GM19099 (cell line): ENCODE data around the gene COX17.

ENCODE experiments used
- POLR2A ChIP-seq: IDR thresholded peaks from 3 replicates; pipeline ENCODE4 v1.6.1; 2011; ENCODE audit warnings: low read depth; ENCODE audit not compliant: insufficient read length; ENCODE audit errors: extremely low read depth

Gene COX17

DNA sequence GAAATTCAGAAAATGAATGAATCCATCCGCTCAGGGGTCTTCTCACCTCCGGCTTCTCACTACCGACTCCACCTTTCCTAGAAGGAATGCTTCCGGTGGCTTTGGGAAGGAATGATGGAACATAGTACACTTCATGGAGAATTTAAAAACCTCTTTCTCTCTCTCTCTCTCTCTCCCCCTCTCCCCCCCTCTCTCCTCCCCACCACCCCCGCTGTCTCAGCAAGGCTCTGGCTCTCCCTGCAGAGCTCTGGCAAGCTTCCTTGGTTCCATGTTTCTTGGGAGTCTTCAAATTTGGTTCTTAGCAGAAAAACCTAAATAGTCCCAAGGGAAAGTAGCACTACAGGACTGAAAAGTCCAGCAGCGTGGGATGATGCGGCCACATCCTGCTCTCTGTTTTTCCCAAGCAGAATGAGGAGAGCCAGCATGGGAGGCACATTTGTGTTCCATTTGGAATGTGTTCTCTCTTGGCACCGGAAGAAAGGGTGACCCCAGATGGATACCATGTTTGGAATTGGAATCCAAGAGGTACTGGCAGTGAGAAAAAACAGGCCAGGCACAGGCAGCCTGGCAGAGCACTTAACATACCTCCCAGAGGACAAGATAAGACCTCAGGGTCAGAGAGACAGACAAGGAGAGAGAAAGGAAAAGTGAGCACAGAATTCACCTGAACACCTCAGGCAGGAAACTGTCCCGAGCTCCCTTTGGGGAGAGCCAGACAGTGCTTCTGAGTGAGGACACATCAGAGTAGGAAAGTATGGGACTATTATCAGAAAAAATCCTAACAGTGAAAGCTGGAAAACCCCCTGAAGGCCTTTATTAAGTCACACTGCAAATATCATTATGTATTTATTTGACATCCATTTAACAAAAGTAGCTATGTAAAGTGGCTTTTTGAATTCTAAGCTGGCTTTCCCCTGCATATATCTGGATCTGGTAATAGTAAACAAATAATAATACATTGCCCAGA lies 16.4 kb downstream of the COX17 start, which contains the start of gene POPDC2:
POPDC2 (minus strand) TSS at position 116 of the 967 bp plus-strand sequence. CDS start 166 bp downstream, outside the sequence.
- TF ChIP-seq POLR2A: no peak

DNA sequence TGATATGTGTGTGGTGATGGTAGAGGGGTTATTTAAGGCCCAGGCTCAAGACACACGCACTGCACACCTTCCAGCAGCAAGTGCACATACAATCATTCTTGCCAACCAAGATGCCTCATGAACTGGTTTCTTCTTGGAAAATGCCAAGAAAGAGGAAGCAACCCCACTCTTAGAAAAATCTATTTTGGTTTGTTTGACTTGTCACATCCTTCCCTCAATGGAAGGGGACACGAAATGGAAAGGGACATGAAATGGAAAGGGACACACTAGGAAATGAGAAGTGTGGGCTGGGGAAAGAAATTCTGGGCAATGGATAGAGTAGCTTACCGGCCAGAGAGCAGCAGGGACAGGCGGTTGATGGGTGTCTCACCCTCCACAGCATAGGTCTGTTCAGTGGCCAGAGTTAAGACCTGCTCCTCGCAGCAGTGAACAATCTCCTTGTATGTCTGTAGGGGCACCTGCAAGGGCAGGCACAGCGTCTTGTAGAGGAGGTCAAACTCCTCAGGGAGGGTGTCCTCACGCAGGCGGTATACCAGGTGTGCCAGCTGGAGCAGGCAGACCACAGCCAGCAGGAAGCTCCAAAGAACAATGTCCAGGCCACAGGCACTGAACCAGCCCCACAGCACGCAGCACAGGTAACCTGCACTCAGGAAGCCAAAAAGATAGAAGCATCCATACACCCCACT lies 17.5 kb downstream of the COX17 start:
- TF ChIP-seq POLR2A: no peak

DNA sequence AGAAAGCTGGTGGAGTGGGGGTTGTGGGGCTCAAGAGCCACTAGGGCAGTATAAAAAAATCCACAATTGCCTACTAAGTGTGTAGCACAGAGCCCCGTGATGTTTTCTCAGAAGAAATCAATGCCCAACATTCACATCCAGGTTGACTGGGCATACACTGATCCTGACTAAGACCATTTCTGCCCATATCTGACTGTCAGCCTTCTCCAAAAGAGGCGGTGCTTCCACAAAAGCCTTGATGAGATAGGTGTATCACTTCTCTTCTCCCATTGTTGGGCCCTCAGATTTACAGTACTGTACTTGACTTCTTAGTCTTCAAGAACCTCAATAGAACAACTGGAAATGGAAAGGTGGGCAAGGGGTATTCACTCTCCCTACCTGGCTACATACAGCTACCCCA lies 18.2 kb downstream of the COX17 start:
- TF ChIP-seq POLR2A: no peak

DNA sequence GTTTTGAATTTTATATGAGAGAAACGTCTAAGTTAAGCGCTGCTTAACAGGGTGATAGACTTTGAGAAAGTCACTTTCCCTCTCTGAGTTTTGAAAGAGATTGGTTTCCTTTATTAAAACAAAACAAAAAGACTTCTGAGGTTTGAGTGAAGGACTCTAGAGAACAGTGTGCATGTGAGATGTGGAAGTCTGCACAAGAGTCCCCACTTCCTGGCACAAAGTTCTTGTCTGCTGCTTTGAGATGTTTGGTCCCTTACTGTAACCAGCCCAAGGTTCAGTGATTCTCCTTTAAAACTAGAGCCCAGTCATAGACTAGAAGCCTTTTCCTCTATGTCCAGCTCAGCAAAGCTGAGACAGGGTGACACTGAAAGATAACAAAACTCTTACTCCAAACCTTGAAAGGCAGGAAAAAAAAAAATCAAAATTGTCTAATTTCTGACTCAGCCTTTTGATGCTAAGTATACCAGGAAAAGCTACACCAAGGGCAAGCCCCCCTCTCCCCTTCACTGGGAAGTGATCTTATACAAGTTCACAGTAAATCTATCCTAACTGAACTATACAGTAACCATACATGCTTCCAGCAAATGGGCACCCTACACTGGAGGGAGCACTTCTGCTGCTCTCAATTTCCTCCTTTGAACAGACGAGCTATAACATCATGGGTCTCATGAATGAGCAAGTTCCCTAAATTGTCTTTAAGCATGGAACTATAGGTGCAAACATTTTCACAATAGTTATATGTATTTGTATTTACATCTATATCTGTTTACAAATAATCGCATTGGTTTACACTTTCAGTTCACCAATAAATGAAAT lies 19.1 kb downstream of the COX17 start:
- TF ChIP-seq POLR2A: no peak

GRCh38 chr3:119653876-119654275 lies 23.3 kb downstream of the COX17 start:
- no peak for TF ChIP-seq POLR2A

GRCh38 chr3:119652306-119653033 lies 24.7 kb downstream of the COX17 start:
- no peak for TF ChIP-seq POLR2A

DNA sequence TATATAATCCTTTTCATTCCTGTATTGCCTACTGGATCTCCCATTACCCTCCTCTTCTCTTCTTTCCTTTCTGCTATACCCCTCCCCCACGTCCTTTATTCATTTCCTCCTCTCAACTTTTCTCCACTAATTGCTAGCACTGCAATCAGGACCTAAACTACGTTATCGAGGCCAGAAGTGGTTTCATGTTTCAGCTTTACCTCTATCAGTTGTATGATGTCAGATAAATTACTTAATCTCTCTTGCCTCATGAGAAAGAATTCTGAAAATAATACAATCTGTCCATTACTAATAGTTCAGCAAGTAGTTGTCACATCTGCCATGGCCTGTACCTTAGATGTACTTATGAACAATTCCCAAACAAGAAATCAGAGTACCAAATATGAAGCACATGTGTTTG lies 27.4 kb downstream of the COX17 start:
- TF ChIP-seq POLR2A: no peak

DNA sequence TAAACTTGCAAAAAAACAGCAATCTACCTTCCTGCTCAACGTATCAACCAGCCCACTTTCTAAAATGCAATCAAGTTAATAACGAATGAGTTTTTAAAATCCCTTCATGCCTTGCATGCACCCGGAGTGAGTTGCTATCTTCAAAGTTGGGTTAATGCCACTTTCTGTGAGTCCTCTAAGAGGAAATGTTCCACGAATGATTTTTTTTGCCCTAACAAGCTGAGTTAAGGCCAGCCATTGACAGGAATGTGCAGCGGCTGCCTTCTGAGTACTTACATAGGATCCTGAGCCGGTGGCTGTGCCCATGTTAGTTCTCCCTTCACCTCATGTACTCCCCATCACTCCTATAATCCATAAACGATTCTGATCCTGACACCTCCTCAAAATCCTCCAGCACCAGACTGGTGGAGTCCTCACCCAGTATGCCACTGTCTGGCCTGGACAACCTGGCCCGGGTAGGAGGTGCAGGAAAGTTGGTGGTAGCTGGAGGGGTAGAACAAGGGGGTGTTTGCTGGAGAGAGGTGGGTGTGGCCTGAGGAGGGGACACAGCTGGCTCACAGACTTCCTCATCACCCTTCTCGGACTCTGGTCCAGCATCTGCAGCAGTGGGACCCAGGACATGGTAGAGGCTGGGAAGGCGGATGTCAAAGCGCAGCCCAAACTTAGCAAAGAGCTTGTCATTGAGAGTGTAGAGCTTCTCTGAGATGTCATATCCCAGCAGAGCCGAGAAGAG lies 29.2 kb downstream of the COX17 start:
- TF ChIP-seq POLR2A: no peak

- no peak for TF ChIP-seq POLR2A
Observed at GRCh38 chr3:119647171-119647570, 30.0 kb downstream of the COX17 start.

- no peak for TF ChIP-seq POLR2A
Observed at GRCh38 chr3:119645813-119646212, 31.4 kb downstream of the COX17 start.

- TF ChIP-seq POLR2A: no peak
Observed at GRCh38 chr3:119644481-119644880, 32.7 kb downstream of the COX17 start.

DNA sequence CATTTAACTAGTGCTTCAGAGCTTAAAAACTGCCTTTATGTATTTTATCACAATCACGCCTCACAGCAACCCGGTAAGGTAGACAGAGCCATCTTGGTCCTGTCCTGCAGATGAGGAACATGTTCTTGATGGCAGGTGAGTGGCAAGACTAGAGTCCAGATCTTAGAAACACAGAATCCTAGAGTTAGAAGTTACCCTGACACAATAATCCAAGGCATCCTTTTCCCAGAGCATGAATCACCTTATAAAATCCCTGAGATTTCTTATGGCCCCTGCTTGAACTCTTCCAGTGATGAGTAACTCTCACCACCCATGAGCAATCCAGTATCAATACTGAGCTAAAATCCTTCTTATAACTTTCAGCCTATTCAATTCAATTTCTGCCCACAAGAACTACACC lies 33.7 kb downstream of the COX17 start:
- TF ChIP-seq POLR2A: no peak

- no peak for TF ChIP-seq POLR2A
Observed at GRCh38 chr3:119642746-119643473, 34.3 kb downstream of the COX17 start.
